Left forelimb (tissue), 1 donor: ENCODE data around the gene DEUP1.
"Not testable (repeated sequence)": the region's sequence is repeated elsewhere in the genome, so short reads cannot be mapped to it uniquely, and the experiment has no call there.

Experiments
- DNase-seq: peaks from one replicate; pipeline ENCODE4 v3.0.0-alpha.2; 2018; ENCODE audit warnings: low spot score

Gene DEUP1, protein sequence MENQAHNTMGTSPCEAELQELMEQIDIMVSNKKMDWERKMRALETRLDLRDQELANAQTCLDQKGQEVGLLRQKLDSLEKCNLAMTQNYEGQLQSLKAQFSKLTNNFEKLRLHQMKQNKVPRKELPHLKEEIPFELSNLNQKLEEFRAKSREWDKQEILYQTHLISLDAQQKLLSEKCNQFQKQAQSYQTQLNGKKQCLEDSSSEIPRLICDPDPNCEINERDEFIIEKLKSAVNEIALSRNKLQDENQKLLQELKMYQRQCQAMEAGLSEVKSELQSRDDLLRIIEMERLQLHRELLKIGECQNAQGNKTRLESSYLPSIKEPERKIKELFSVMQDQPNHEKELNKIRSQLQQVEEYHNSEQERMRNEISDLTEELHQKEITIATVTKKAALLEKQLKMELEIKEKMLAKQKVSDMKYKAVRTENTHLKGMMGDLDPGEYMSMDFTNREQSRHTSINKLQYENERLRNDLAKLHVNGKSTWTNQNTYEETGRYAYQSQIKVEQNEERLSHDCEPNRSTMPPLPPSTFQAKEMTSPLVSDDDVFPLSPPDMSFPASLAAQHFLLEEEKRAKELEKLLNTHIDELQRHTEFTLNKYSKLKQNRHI

DNA sequence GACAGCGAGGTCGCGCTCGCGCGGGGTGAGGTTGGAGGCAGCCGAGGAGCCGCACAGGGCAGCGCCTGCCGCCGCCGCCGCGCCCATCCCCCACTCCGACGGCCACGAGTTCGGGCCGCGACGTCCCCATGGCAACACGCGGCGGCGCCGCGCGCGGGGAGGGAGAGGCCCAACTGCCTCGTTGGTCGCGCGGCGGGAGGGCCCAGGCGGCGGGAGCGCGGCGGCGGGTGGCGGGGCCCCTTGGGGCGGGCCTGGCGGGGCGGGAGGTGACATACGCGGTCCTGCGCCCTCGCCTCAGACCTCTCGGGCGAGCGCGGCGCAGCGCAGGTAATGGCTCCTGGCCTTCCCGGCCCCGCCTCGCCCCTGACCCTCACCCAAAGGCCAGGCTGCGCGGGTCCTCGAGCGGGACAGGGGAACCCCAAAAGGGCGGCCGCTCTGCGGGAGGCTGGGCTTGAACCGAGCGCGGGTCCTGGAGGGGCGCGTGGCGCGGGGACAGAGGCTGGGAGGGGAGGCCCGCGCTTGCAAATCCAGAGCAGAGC lies at the start of gene DEUP1:
DEUP1 (plus strand) TSS at position 297 of the 539 bp plus-strand sequence. CDS start 1,518 bp downstream, outside the sequence.
- no peak for DNase-seq

DNA sequence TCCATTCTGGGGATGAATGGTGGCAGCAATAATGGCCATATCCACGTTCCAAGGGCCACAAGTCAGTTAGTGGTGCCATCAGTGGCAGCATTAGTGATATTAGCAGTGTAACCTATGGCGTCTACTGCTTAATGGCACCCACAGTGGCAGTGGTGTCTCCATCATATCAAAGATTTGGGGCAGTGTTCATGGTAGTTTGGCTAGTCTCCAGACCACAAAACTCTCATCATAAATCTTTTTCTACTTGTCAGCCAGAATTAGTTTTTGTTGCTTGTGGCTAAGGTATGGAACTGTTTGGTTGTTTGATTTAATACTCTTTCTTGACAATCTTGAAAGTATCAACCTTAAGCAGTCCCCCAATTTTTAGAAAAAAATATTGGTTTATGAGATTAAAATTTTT lies 45.1 kb upstream of the DEUP1 start:
- DNase-seq, result no peak

DNA sequence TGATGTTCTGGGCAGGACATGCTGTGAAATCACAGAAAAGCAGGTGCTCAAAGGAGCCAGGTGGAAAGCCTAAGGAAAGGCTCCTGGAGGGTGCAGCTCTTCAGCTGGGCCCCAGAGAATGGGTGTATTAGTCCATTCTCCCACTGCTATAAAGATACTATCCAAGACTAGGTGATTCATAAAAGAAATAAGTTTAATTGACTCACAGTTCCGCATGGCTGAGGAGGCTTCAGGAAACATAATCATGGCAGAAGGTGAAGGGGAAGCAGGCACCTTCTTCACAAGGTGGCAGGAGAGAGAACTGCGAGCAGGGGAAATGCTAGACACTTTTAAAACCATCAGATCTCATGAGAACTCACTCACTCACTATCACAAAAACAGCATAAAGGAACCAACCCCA lies 43.1 kb upstream of the DEUP1 start:
- no peak for DNase-seq

DNA sequence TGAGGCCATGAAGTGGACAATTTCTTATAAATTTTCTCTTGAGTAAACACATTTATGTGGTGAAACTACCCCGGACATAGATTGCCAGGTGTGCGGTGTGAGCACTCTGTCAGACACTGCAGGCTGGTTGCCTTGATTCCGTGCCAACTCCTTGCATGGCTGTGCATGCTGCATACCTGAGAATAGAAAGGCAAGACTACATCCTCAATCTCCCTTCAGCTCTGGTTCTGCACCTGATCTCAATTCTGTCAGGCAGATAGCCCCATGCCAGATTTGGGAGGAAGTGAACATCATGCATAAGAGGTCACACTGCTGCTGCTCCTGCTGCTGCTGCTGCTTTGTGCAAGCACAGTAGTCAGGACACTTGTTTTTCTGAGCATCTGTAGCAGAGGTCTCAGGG lies 42.5 kb upstream of the DEUP1 start:
- DNase-seq, result no peak

DNA sequence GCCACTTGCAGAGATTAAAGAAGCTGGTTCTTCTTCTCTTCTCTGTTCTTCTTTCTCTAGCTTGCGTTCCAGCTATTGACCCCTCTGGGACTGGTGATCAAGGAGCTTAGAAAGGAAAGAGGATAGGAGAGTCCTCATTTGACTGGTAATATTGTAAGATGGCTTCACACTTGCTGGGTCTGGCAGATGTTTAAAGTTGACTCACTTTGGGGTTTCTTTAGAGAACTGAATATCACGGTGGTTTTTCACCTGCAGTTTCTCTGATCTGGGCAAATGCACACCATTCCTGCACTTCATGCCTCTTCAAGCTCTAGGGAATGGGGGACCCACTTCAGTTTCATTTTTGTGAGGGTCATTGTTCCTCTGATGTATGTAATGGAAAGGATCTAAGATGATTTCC lies 41.8 kb upstream of the DEUP1 start:
- DNase-seq, result no peak

DNA sequence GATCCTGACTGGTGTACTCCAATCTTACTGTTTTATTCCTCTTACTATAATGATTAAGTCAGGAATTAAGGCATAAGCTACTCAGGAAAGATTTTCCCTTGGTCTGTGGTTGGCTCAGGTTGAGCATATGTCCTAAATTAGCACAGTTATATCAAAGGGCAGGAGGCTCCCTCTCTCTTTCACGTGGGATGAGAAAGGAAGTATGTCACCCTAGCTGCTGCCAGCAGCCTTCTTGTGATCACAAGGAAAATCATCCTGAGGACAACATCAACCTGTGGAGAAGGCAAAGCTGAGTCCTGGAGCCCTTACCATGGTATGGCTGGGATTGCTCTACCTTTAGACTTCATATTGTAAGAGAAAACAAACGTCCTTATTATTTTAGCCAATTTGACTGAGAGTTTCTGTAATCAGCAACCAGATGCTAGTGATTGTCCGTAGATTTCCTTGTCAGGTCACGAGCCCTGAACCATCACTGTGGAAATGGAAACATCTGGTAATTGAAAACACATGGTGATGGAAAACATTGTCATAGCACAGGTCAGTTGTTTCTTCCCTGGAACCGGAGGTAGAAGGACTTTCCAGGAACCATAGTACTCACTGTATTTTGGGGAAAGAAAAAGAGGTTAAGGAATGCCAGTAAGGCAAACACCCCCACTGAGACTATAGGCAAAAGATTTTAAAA lies 40.6 kb upstream of the DEUP1 start:
- no peak for DNase-seq

DNA sequence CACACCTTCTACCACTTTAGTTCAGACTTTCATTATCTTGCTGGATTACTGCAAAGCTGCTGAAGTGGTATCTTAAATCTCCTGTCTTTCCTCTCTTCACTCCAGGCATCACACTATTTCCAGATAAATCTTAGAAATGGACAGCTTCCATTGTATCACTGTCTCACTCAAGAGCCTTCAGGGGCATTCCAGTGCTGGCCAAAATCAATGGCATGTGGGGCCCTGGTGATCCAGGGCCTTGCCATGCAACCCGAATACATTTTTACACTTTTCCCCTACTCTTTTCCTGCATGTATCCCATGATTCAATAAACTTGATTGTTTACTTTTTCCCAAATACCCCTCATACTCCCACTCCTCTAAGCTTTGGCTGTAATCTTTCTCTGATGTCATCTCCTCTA lies 39.4 kb upstream of the DEUP1 start:
- no peak for DNase-seq

DNA sequence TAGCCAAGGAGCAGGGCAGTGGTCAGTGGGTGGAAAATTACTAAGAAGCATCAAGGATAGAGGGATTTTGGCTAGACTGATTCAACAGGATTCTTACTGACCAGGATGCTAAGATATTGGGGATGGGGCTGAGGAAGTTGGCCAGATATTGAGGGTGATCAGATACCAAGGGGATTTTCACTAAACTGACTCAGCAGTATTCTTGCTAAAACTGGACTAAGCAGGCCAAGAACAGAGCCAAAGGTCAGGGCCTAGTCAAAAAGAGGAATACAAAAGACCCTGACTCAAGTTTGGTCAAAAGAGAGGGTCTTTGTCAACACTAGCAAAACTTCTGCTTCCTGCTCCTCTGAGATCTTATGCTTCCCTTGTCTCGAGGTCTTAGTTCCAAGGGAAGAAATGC lies 38.6 kb upstream of the DEUP1 start:
- no peak for DNase-seq

DNA sequence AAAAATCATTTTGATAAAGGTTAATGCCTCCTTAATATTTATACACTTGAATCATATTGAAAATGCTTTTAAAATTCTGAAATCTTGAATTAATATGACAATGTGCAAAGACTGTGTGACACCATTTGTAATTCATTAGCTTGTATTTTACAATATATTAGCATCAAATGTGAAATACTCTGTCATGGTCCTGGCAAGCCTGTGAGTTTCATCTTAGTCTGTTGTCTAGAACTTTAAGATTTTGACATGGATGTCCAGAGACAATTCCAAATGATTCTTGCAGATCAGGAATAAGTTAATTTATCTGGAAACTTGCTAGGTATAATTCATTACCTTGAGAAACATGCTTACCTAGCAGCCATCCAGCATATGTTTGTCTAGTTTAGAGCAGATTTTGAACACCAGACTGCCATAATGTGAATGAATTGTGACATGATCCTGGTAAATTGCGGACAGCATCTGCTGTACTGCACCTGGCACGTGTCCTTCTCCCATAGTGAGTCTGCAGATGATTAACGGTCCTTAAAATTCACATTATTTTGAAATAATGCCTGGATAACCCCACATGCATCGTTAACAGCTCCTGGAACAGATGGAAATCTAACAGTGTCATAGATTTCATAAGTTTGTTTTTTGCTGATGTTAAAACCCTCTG lies 34.5 kb upstream of the DEUP1 start:
- no peak for DNase-seq

DNA sequence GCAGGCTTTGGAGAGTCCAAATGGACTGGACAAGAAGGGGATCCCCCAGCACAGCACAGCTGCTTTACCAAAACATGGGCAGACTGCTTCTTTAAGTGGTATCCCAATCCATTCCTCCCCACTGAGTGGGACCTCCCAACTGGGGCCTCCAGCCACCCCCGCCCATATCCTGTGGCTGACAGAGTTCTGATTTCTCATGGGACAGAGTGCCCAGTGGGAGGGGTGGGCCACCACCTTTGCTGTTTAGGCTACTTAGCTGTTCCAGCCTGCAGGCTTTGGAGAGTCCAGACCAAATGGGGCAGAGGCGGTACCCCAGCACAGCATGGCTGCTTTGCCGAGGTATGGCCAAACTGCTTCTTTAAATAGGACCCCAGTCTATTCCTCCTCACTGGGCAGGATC lies 26.9 kb upstream of the DEUP1 start:
- no peak for DNase-seq

DNA sequence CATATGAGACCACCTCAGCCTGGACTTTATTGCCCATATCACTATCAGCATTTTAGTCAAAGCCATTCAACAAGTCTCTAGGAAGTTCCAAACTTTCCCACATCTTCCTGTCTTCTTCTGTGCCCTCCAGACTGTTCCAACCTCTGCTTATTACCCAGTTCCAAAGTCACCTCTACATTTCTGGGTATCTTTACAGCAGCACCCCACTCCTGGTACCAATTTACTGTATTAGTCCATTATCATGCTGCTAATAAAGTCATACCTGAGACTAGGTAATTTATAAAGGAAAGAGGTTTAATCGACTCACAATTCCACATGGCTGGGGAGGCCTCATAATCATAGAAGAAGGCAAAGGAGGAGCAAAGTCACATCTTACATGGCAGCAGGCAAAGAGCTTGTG lies 16.1 kb upstream of the DEUP1 start:
- DNase-seq, result not testable (repeated sequence)

DNA sequence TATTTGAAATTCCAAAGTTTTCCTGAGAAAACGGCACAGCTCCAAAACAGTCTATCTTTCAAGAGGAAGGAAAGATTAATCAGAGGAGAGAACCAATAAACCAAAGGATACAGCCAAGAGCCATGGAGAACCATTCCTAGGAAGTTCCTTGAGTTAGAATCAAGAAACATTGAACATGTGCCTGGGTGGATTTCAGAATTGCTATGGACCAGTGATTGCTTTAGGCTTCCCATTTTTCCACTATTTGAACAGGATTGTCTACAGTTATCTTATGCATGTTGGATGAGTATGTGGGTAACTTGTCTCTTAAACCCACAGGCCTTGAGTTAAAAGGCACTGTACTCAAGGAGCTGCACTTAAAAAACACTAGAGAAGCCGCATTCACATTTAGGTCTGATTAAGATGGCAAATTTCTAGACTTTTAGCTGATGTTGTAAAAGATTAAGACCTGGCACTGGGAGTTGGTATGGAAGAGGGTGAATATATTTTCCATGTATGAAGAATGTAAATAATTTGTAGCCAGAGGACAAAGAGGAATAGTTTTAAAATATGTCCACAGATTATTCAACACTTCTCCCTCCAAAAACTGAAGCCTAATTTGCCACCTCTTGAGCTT lies 11.2 kb upstream of the DEUP1 start:
- DNase-seq, result no peak

DNA sequence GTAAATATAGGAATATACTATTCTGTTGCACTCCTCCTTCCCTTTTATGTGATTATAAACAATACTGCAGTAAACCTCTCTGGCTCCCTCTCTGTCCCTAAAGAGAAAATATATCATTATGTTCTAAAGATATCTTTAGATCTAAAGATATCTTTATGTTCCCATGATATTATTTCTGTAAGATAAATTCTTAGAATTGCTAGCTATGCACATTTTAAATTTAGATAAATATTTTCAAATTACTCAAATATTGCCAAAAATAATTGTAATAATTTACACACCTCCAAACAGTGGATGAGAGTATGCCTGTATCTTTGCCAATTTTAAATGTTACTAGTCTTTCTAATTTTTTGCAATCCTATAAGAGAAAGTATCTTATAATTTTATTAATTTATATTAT lies 10.3 kb upstream of the DEUP1 start:
- no peak for DNase-seq

DNA sequence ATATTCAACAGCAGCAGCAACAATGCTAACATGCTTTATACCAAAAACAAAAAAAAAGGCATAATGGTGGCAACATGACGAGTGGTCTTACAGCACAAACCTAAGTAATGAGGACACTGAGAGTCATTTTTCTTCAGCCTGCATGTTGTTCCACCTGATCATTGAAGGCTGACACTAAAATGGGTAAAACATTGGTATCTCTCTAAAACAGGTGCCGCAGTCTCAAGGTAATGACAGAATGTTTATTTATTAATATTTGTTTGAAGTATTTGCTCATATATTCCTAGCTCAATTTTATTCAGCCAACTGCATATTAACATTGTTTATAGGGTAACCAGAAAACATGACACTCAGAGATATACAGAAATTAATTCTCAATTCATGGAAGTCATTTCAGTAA lies 8.3 kb upstream of the DEUP1 start:
- DNase-seq, result no peak

DNA sequence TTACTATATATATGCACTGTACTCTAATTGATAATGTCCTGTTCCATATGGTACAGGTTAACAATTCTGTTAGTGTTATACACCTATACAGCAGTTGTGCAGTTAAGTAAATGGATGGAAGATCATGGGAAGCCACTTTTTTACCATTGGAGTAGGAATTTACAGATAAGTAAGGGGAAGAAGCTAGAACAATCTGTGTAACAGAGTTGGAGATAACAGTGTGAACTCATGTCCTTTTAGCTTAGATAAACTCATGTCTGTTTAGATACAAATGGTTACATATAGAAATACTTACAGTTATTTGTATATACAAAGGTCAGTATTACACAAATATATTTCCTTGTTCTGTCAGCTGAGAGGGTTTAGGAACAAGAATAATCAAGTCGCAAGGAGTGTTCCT lies 6.8 kb upstream of the DEUP1 start:
- no peak for DNase-seq

DNA sequence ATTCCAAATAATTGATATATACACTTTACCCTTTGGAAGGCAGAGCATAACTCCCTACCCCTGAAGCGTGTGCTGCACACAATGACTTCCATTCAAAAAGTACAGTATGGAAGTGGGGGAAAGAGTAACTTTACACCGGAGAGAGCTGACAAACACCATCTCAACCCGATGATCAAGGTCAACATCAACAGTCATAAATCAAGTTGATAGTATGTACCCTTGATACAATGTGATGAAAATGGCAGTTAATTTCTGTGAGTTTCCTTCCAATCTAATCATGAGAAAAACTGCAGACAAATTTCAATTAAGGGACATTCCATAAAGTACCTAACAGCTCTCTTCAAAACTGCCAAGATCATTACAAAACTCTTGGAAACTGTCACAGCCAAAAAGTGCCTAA lies 6.0 kb upstream of the DEUP1 start:
- DNase-seq, result no peak

DNA sequence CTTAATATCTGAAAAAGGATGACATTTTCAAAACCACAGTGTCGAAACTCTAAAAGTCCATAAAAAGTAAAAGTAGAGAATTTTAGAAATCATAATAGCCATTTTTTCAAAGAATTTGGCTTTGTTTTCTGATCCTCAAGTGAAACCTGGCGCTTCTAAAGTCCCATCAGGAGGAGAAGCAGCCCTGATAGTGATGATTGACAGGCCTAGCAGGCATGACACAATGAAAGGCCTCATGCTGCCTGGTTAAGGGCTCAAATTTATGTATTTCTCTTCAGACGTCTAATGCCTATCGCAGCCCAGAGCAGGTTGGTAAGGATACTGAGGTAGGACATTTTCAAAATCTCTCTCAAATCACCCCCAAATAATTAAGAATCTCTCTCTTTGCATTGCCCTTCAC lies 3.9 kb upstream of the DEUP1 start:
- DNase-seq, result no peak

DNA sequence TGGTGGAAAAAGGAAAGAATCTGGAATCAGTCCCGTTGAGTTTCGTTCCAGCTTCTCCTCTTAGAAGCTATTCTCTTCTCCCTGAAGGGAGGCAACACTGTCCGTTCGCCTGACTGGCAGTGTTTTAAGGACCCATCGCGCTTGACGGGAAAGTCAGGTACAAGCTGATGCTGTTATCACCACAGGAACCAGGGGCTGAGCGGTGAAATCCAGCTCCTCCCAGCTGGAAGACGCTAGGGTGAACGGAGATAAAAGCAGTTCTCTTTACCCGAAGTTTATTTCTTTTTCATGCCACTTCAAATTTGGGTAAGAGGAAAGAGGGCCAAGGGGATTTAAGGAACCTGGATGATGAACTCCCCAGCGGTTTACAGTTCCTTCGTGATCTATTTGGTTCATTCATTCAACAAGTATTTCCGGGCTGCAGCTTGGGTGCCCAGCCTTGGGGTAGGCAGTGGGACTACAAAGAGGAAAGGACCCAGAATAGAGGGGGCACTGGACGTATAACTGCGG lies 551 bp upstream of the DEUP1 start:
- DNase-seq, result no peak

DNA sequence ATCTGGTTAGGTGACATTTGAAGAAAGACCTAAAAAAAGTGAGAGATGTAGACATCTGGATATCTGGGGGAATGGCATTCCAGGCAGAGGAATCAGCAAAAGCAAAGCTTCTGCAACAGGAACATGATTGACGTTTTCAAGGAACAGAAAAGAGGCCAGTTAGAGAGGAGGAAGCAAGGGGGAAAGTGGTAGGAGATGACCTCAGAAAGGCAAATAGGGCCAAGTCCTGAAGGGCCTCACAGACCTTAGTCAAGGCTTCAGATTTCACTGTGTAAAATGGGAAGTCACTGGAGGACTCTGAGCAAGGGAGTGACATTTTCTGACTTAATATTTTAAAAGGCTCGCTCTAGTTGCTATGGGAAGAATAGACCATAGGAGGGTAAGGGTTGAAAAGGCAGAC lies 9.7 kb downstream of the DEUP1 start:
- no peak for DNase-seq

DNA sequence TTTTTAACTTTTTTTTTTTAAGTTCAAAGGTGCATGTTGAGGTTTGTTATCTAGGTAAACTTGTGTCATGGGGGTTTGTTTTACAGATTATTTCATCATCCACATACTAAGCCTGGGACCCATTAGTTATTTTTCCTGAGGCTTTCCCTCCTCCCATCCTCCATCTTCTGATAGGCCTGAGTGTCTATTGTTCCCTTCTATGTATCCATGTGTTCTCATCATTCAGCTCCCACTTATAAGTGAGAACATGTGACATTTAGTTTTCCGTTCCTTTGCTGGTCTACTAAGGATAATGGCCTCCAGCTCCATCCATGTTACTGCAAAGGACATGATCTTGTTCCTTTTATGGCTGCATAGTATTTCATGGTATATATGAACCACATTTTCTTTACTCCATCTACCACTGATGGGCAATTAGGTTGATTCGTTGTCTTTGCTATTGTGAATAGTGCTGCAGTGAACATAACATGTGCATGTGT lies 14.4 kb downstream of the DEUP1 start:
- no peak for DNase-seq

DNA sequence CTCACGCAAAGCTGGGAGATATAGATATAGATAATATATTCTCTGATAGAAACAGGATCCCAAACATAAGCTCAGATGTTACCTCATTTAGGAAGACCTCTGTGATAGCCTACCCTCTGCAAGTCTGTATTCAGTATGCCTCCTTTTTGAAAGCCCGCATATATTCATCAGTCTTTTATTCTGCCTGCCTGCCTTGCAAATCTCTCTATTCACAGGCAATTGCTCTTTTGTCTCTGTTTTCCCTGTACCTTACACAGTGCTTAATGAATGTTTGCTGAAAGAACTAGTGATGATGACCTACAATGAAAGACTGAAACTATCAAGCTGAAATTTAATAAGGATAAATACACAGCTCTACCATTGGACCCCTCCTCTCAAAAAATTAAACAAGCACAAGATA lies 18.4 kb downstream of the DEUP1 start:
- DNase-seq, result no peak

DNA sequence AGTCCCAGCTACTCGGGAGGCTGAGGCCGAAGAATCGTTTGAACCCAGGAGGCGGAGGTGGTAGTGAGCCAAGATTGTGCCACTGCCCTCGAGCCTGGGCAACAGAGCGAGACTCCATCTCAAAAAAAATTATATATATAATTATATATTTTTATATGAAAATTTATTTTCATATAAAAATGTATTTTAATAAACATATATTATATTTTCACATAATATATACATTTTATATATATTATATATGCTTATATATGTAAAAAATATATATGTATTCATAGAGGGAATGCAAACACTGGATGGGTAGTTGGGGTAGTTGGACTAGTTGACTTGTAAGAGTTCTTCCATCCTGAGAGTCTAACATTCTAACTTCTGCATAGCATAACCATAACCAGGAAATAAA lies 20.3 kb downstream of the DEUP1 start:
- DNase-seq, result no peak
